ENCODE measurements around the gene ITGAD. TPM values are rescaled to one million over a fixed set of nuclear protein-coding genes. Genes with fewer than 3 reads are reported as not detected.
A peak's percentile ranks its signal among the peaks of the same experiment; 100 is the strongest.

Gene ITGAD
- polyA plus RNA-seq, 1 of the 3 experiments (the other 2 are of a cell fraction): not detected

DNA sequence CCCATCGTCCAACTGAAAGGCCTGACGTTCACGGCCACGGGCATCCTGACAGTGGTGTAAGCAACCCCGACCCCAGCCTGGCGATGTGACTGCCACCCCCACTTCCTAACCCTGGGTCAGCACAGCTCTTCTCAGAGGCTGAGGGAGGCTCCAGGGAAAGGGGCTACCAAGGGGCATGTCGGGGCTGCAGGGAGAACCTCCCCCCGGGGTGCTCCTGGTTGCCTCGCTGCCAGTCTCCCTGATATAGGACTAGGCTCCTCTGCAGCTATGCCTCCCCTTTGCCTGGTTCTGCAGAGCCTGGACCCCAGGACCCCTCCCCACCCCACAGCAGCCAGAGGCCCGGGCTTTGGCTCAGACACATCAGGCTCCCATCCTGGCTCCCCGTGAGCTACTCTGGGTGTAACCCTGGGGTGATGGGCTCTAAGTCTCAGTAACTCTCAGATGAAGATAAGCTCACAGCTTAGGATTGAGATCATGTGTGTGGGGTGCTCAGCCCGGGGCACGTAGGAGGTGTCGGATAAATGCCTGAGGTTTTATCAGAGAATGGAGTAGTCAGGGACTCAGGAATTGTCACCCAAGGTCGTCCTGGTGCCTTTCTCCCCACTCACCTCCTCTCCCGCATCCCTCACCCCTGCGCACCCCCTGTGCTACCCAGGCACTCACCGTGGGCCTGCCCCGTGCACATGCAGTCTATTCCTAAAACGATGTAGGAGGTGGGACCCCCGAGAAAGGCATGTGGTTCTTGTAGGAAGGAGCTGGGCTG, 10.6 kb downstream of the ITGAD start:
- H3K79me2 ChIP-seq (ENCODE audit: insufficient read depth): peaks cover 7% of the 10 kb centered on the region; the same call in 1 of the 2 replicates
- DNase-seq: no peak
- H3K27ac ChIP-seq (ENCODE audit: low read depth in 2 of 2, low read length in 1 of 2): no peak overlapping the region
- peaks cover 0 to 6% of the 10 kb centered on the region in 2 experiments; a peak in 1 of 4 replicates for H3K4me1 ChIP-seq (ENCODE audit: control insufficient read depth in 1 of 2, insufficient read depth in 2 of 2, low read depth in 1 of 2, low read length in 1 of 2)
- H3K9ac ChIP-seq: peak overlapping the region; percentile 51
- TF ChIP-seq FOSL2 (IDR thresholded peaks at IDR 0.05; ENCODE audit: borderline replicate concordance, low read depth): no peak
- TF ChIP-seq, protein P1, sequence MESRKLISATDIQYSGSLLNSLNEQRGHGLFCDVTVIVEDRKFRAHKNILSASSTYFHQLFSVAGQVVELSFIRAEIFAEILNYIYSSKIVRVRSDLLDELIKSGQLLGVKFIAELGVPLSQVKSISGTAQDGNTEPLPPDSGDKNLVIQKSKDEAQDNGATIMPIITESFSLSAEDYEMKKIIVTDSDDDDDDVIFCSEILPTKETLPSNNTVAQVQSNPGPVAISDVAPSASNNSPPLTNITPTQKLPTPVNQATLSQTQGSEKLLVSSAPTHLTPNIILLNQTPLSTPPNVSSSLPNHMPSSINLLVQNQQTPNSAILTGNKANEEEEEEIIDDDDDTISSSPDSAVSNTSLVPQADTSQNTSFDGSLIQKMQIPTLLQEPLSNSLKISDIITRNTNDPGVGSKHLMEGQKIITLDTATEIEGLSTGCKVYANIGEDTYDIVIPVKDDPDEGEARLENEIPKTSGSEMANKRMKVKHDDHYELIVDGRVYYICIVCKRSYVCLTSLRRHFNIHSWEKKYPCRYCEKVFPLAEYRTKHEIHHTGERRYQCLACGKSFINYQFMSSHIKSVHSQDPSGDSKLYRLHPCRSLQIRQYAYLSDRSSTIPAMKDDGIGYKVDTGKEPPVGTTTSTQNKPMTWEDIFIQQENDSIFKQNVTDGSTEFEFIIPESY (IDR thresholded peaks at IDR 0.05; ENCODE audit: borderline replicate concordance, low read depth): no peak
- TF ChIP-seq JUND (IDR thresholded peaks at IDR 0.05): no peak
- TF ChIP-seq RFX5 (IDR thresholded peaks at IDR 0.05; ENCODE audit: low read length): no peak
- no peak for TF ChIP-seq GATA2 (CRISPR knock-in tag; IDR thresholded peaks at IDR 0.05)
- peaks cover 9% of the 10 kb centered on the region for H3F3A ChIP-seq (replicated peaks; ENCODE audit: insufficient read depth)
- POLR2A ChIA-PET: no interaction called here
- H4K20me1 ChIP-seq (ENCODE audit: insufficient read depth): no peaks in the 10 kb centered on the region
- H3K9me2 ChIP-seq: no peaks in the 10 kb centered on the region
- CTCF ChIA-PET: interaction anchor here (0.6 kb wide), 1 partner anchor 464 kb away, joined by 3 read pairs; no protein-coding TSS in a partner anchor
- H3K9me3 ChIP-seq: no peaks in the 10 kb centered on the region
- H2AFZ ChIP-seq (ENCODE audit: low read depth): no peak overlapping the region; the same call in 1 of the 2 replicates
- H3K36me3 ChIP-seq (replicated peaks in 1 of 2; ENCODE audit: control insufficient read depth in 1 of 2, insufficient read depth in 2 of 2, low read length in 1 of 2): no peaks in the 10 kb centered on the region
- H3K4me2 ChIP-seq: peak overlapping the region; percentile 88
- WGBS (ENCODE audit: low lambda C conversion rate): 16% methylated on average over 13 of the region's 21 CpGs
- peak overlapping the region; percentile 52 to 69 for H3K4me3 ChIP-seq (ENCODE audit: low read depth in 2 of 2, low read length in 1 of 2)
- peaks cover 10% of the 10 kb centered on the region; the same call in 1 of the 2 replicates for H3K27me3 ChIP-seq (ENCODE audit: insufficient read depth)

- peak overlapping the region; percentile 52 to 69 for H3K4me3 ChIP-seq (ENCODE audit: low read depth in 2 of 2, low read length in 1 of 2)
- no peaks in the 10 kb centered on the region for H3K36me3 ChIP-seq (replicated peaks in 1 of 2; ENCODE audit: control insufficient read depth in 1 of 2, insufficient read depth in 2 of 2, low read length in 1 of 2)
- H4K20me1 ChIP-seq (ENCODE audit: insufficient read depth): no peaks in the 10 kb centered on the region
- CTCF ChIA-PET: interaction anchor here (0.6 kb wide), 1 partner anchor 464 kb away, joined by 3 read pairs; no protein-coding TSS in a partner anchor
- no peak for DNase-seq
- peaks cover 7% of the 10 kb centered on the region; the same call in 1 of the 2 replicates for H3K79me2 ChIP-seq (ENCODE audit: insufficient read depth)
- POLR2A ChIA-PET: no interaction called here
- H3K4me1 ChIP-seq (ENCODE audit: control insufficient read depth in 1 of 2, insufficient read depth in 2 of 2, low read depth in 1 of 2, low read length in 1 of 2): peaks cover 0 to 6% of the 10 kb centered on the region in 2 experiments; a peak in 1 of 4 replicates
- 13% methylated on average over 9 of the region's 9 CpGs for WGBS (ENCODE audit: low lambda C conversion rate)
- H3K4me2 ChIP-seq: peak overlapping the region; percentile 88
- peaks cover 14% of the 10 kb centered on the region; the same call in 1 of the 2 replicates for H3K27me3 ChIP-seq (ENCODE audit: insufficient read depth)
- H3F3A ChIP-seq (replicated peaks; ENCODE audit: insufficient read depth): peaks cover 9% of the 10 kb centered on the region
- TF ChIP-seq, protein P2, sequence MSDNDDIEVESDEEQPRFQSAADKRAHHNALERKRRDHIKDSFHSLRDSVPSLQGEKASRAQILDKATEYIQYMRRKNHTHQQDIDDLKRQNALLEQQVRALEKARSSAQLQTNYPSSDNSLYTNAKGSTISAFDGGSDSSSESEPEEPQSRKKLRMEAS (IDR thresholded peaks at IDR 0.05; ENCODE audit: low read depth): 0 out of 2 replicates have a peak, but pooled peaks have one; percentile 30
- TF ChIP-seq EP300 (IDR thresholded peaks at IDR 0.05; ENCODE audit: borderline replicate concordance in 1 of 2, low read depth in 1 of 2, low read length in 1 of 2) (no peak), SIN3A (IDR thresholded peaks at IDR 0.05; ENCODE audit: borderline replicate concordance, low read depth, low read length) (no peak), FOSL2 (IDR thresholded peaks at IDR 0.05; ENCODE audit: borderline replicate concordance, low read depth) (no peak), GABPA (IDR thresholded peaks at IDR 0.05; ENCODE audit: low read depth) (peak; percentile 74), POLR2AphosphoS5 (IDR thresholded peaks at IDR 0.05; ENCODE audit: low read depth, low read length) (peak; percentile 92), NFIC (IDR thresholded peaks at IDR 0.05; ENCODE audit: borderline replicate concordance) (no peak), RFX5 (IDR thresholded peaks at IDR 0.05; ENCODE audit: low read length) (no peak), TAF1 (IDR thresholded peaks at IDR 0.05; ENCODE audit: borderline replicate concordance, low read depth, low read length) (peak; percentile 63)
- TF ChIP-seq, protein P3, sequence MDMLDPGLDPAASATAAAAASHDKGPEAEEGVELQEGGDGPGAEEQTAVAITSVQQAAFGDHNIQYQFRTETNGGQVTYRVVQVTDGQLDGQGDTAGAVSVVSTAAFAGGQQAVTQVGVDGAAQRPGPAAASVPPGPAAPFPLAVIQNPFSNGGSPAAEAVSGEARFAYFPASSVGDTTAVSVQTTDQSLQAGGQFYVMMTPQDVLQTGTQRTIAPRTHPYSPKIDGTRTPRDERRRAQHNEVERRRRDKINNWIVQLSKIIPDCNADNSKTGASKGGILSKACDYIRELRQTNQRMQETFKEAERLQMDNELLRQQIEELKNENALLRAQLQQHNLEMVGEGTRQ (IDR thresholded peaks at IDR 0.05; ENCODE audit: borderline replicate concordance, low read depth, low read length): no peak
- TF ChIP-seq, protein P4, sequence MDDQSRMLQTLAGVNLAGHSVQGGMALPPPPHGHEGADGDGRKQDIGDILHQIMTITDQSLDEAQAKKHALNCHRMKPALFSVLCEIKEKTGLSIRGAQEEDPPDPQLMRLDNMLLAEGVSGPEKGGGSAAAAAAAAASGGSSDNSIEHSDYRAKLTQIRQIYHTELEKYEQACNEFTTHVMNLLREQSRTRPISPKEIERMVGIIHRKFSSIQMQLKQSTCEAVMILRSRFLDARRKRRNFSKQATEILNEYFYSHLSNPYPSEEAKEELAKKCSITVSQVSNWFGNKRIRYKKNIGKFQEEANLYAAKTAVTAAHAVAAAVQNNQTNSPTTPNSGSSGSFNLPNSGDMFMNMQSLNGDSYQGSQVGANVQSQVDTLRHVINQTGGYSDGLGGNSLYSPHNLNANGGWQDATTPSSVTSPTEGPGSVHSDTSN (IDR thresholded peaks at IDR 0.05): peak; percentile 96
- peak overlapping the region; percentile 51 for H3K9ac ChIP-seq
- H3K27ac ChIP-seq (ENCODE audit: low read depth in 2 of 2, low read length in 1 of 2): no peak overlapping the region
- H3K9me3 ChIP-seq: no peaks in the 10 kb centered on the region
- no peaks in the 10 kb centered on the region for H3K9me2 ChIP-seq
- peak overlapping the region; percentile 52; the same call in 1 of the 2 replicates for H2AFZ ChIP-seq (ENCODE audit: low read depth)
These were observed 11.4 kb downstream of the ITGAD start for GRCh38 chr16:31404353-31405064.

All from SK-N-SH (cell line).